Measurements from ENCODE around the gene ARPP21.

The ARPP21 gene

GRCh38 chr3:35675621-35676020 is 36.3 kb downstream of the ARPP21 start:
- TF ChIP-seq CTCF (IDR thresholded peaks at IDR 0.05) (no peak), ZFX (IDR thresholded peaks at IDR 0.05; ENCODE audit: borderline replicate concordance) (no peak)
- H3K27ac ChIP-seq = no peak overlapping the region

- no peak overlapping the region for H3K27ac ChIP-seq
- TF ChIP-seq ZFX (IDR thresholded peaks at IDR 0.05; ENCODE audit: borderline replicate concordance) (no peak), CTCF (IDR thresholded peaks at IDR 0.05) (no peak)
Measured at GRCh38 chr3:35677797-35678196, 38.5 kb downstream of the ARPP21 start.

GRCh38 chr3:35678643-35679161 is 39.4 kb downstream of the ARPP21 start:
- no peak for TF ChIP-seq ZFX (IDR thresholded peaks at IDR 0.05; ENCODE audit: borderline replicate concordance)
- no peak for TF ChIP-seq CTCF (IDR thresholded peaks at IDR 0.05)
- H3K27ac ChIP-seq = no peak overlapping the region

- H3K27ac ChIP-seq = no peak overlapping the region
- TF ChIP-seq CTCF (IDR thresholded peaks at IDR 0.05) = no peak
- TF ChIP-seq ZFX (IDR thresholded peaks at IDR 0.05; ENCODE audit: borderline replicate concordance) = no peak
Measured at GRCh38 chr3:35679409-35680080, 40.2 kb downstream of the ARPP21 start.

- no peak overlapping the region for H3K27ac ChIP-seq
- TF ChIP-seq ZFX (IDR thresholded peaks at IDR 0.05; ENCODE audit: borderline replicate concordance) (no peak), CTCF (IDR thresholded peaks at IDR 0.05) (no peak)
Measured at GRCh38 chr3:35680866-35681650, 41.7 kb downstream of the ARPP21 start.

- TF ChIP-seq ZFX (IDR thresholded peaks at IDR 0.05; ENCODE audit: borderline replicate concordance) (no peak), CTCF (IDR thresholded peaks at IDR 0.05) (no peak)
- no peak overlapping the region for H3K27ac ChIP-seq
Measured at GRCh38 chr3:35685153-35685552, 45.8 kb downstream of the ARPP21 start.

GRCh38 chr3:35688826-35689225 is 49.5 kb downstream of the ARPP21 start:
- no peak for TF ChIP-seq CTCF (IDR thresholded peaks at IDR 0.05)
- no peak for TF ChIP-seq ZFX (IDR thresholded peaks at IDR 0.05; ENCODE audit: borderline replicate concordance)
- no peak overlapping the region for H3K27ac ChIP-seq
